Kidney epithelial cell (primary cell): ENCODE measurements around the gene RBM27. TPM values are rescaled to one million over a fixed set of nuclear protein-coding genes. Genes with fewer than 3 reads are reported as not detected.
"Not testable (repeated sequence)": the region's sequence is repeated elsewhere in the genome, so short reads cannot be mapped to it uniquely, and the experiment has no call there.

Source experiments
- DNase-seq: peaks from one replicate; pipeline ENCODE4 v3.0.0-alpha.2; 2010; ENCODE audit warnings: low read depth
- H3K27me3 ChIP-seq: 2 replicates; pipeline ENCODE4 v1.6.0; 2011; ENCODE audit warnings: low read length; ENCODE audit not compliant: control insufficient read depth, insufficient read depth
- H3K36me3 ChIP-seq: 2 replicates; pipeline ENCODE4 v1.5.1; 2011; ENCODE audit warnings: low read length; ENCODE audit not compliant: control insufficient read depth, insufficient read depth
- H3K4me3 ChIP-seq: 2 replicates; pipeline ENCODE4 v1.5.1; 2011; ENCODE audit warnings: low read depth, mild to moderate bottlenecking, control low read depth, low read length
- total RNA-seq: library from RNA; depleted of rRNA; stranded (reverse); fragments of >200 nt; gene quantifications from 2 replicates; pipeline ENCODE4 v1.2.3, GENCODE V29; 2015
- TF ChIP-seq, protein P1 (sequence below): IDR thresholded peaks from 2 replicates; pipeline ENCODE4 v1.5.1; 2011; ENCODE audit warnings: mild to moderate bottlenecking, moderate library complexity, low read length, control low read depth, inconsistent platforms; ENCODE audit not compliant: insufficient read depth, poor library complexity, severe bottlenecking

Gene RBM27
- total RNA-seq, 1 donor from 2014 or later: 14.6 TPM

DNA sequence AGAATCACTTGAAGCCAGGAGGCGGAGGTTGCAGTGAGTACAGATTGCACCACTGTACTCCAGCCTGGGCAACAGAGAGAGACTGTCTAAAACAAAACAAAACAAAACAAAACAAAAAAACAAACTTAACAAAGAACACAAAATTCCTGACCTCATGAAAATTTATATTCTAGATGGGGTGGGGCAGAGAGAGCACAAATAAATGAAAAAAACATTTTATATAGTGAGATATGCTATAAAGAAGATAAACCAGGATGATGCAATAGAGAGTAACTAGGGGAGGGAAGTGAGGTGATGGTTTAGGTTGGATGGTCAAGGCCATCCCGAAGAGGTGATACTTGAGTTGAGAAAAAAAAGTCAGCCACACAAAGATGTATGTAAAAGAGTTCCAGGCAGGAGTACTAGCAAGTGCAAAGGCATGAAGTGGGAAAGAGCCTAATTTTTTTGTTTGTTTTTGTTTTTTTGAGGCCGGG lies 10.8 kb upstream of the RBM27 start:
- no peaks in the 10 kb centered on the region for H3K36me3 ChIP-seq
- TF ChIP-seq, protein P1, sequence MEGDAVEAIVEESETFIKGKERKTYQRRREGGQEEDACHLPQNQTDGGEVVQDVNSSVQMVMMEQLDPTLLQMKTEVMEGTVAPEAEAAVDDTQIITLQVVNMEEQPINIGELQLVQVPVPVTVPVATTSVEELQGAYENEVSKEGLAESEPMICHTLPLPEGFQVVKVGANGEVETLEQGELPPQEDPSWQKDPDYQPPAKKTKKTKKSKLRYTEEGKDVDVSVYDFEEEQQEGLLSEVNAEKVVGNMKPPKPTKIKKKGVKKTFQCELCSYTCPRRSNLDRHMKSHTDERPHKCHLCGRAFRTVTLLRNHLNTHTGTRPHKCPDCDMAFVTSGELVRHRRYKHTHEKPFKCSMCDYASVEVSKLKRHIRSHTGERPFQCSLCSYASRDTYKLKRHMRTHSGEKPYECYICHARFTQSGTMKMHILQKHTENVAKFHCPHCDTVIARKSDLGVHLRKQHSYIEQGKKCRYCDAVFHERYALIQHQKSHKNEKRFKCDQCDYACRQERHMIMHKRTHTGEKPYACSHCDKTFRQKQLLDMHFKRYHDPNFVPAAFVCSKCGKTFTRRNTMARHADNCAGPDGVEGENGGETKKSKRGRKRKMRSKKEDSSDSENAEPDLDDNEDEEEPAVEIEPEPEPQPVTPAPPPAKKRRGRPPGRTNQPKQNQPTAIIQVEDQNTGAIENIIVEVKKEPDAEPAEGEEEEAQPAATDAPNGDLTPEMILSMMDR: no peak

DNA sequence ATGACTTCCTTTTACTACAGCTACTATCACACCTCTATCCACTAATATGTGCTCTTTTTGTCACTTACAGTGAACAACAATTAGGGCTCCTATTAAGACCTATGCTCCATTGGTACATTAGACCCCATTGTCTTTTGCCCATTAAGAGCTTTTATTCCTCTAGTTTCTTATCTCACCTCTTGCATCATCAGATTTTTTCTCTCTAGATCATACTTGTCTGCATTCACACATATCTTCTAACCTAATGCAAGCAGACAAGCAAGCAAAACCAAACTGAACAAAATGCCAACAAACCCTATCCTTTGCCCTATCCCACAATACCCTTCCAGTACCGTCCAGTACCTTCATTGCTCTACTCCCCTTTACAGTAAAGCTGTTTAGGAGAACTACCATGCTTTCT lies 10.1 kb upstream of the RBM27 start:
- H3K27me3 ChIP-seq: no peaks in the 10 kb centered on the region
- no peaks in the 10 kb centered on the region for H3K36me3 ChIP-seq
- TF ChIP-seq, protein P1: no peak
- no peak for DNase-seq
- no peak overlapping the region for H3K4me3 ChIP-seq

More for the DNA sequence above, 10.8 kb upstream of the RBM27 start:
- Histone ChIP-seq H3K4me3 (no peak overlapping the region), H3K27me3 (no peaks in the 10 kb centered on the region)
- no peak for DNase-seq

DNA sequence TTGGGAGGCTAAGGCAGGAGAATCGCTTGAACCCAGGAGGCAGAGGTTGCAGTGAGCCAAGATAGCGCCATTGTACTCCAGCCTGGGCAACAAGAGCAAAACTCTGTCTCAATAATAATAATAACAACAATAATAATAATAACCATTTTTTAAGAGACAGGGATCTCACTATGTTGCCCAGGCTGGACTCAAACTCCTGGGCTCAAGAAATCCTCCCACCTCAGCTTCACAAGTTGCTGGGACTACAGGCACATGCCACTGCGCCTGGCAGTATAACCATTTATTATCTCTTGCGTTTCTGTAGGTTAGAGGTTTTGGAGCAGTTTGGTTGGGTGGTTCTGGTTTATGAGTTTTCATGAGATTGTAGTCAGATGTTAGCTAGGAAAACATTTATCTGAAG lies 8.4 kb upstream of the RBM27 start:
- H3K27me3 ChIP-seq, H3K4me3 ChIP-seq, DNase-seq, H3K36me3 ChIP-seq: not testable (repeated sequence)

DNA sequence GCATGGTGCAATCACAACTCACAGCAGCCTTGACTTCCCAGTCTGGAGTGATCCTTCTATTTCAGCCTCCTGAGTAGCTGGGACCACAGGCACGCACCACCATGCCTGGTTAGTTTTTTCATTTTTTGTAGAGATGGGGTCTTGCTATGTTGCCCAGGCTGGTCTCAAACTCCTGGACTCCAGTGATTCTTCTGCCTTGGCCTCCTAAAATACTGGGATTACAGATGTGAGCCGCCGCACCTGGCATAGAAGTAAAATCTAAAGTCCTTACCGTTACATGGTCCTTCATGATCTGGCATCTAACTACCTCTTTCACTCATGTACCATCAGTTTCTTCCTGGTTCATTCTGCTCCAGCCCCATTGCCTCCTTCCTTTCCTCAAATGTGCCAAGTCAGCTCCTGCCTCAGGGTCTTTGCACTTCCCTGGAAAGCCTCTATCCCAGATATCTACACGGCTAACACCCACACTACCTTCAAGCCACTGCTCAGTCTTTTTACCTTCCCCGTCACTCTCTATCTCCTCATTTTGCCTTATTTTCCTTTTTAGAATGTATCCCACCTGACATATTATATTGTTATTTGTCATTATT lies 6.9 kb upstream of the RBM27 start:
- Histone ChIP-seq H3K4me3 (no peak overlapping the region), H3K36me3 (no peaks in the 10 kb centered on the region), H3K27me3 (no peaks in the 10 kb centered on the region)
- DNase-seq: no peak
- TF ChIP-seq, protein P1: no peak

DNA sequence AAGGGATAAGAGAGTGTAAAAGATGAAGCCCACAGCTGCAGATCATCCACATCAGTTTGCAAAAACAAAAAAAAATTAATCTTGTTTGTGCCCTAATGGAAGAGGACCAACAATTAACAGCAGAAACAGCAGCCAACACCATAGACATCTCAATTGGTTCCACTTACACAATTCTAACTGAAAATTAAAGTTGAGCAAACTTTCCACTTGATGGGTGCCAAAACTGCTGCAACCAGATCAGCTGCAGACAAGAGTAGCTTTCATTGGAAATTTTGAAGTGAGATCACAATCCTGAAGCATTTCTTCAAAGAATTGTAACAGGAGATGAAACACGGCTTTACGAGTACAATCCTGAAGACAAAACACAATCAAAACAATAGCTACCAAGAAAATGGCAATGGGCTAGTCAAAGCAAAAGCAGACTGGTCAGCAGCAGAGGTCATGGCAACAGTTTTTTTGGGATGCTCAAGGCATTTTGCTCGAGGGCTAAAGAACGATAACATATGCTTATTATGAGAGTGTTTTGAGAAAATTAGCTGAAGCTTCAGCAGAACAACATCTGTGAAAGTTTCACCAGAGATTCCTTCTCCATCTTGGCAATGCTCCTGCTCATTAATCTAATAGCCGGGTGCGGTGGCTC lies 4.1 kb upstream of the RBM27 start:
- no peaks in the 10 kb centered on the region for H3K27me3 ChIP-seq
- DNase-seq: no peak
- TF ChIP-seq, protein P1: no peak
- no peak overlapping the region for H3K4me3 ChIP-seq
- no peaks in the 10 kb centered on the region for H3K36me3 ChIP-seq

DNA sequence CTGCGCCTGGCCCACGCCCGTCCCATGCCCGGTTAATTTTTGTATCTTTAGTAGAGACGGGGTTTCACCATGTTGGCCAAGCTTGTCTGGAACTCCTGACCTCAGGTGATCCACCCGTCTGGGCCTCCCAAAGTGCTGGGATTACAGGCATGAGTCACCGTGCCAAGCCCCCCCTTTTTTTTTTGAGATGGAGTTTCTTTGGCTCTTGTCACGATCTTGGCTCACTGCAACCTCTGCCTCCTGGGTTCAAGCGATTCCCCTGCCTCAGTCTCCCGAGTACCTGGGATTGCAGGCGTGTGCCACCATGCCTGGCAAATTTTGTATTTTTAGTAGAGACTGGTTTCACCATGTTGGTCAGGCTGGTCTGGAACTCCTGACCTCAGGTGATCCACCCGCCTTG lies 1.6 kb upstream of the RBM27 start:
- DNase-seq, H3K36me3 ChIP-seq, H3K27me3 ChIP-seq, H3K4me3 ChIP-seq: not testable (repeated sequence)

DNA sequence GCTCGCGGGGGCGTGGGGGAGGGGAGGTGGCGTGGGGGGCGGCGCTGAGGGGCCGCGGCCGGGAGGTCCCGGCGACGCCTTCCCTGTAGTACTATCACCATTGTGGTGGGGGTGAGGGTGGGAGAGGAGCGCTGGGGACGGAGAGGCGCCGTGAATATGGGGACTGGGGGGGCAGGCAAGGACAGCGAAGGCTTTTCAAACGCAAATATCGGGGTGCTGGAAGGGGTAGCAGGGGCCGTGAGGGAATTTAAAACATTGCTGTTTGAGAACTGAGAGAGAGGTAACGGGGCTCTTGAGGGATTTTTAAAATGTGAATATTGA lies 427 bp downstream of the RBM27 start:
- TF ChIP-seq, protein P1: no peak
- DNase-seq: no peak
- no peaks in the 10 kb centered on the region for H3K36me3 ChIP-seq
- H3K27me3 ChIP-seq: no peaks in the 10 kb centered on the region
- H3K4me3 ChIP-seq: peak overlapping the region; percentile 97
